SK-N-SH treated with all-trans-retinoic acid at 6 μM for 48 hours (cell line): ENCODE data around the gene CNTNAP2.
"Not testable (repeated sequence)": the region's sequence is repeated elsewhere in the genome, so short reads cannot be mapped to it uniquely, and the experiment has no call there.

Experiments used
- ATAC-seq: fragments of 200-7000 bp; cut with Tn5 transposase; 3 replicates; pipeline ENCODE4 v1.9.1; 2020; ENCODE audit warnings: mild to moderate bottlenecking, moderate library complexity
- BACH2 ChIP-seq: fragments of 250-450 bp; sonication (Bioruptor Pico); IDR thresholded peaks from 2 replicates; pipeline ENCODE4 v1.9.0; 2021; ENCODE audit warnings: mild to moderate bottlenecking, borderline replicate concordance
- CSDC2 ChIP-seq: fragments of 250-450 bp; sonication (Bioruptor Pico); IDR thresholded peaks from 2 replicates; pipeline ENCODE4 v1.5.0; 2020; ENCODE audit warnings: mild to moderate bottlenecking, moderate library complexity
- GLIS3 ChIP-seq: fragments of 250-450 bp; sonication (Bioruptor Pico); IDR thresholded peaks from 2 replicates; pipeline ENCODE4 v1.5.0; 2020; ENCODE audit warnings: mild to moderate bottlenecking, moderate library complexity
- ISL1 ChIP-seq: fragments of 250-450 bp; sonication (Bioruptor Pico); IDR thresholded peaks from 2 replicates; pipeline ENCODE4 v2.1.2; 2022; ENCODE audit warnings: mild to moderate bottlenecking, moderate library complexity
- OSR1 ChIP-seq: fragments of 250-450 bp; sonication (Bioruptor Pico); IDR thresholded peaks from 2 replicates; pipeline ENCODE4 v1.8.0; 2022; ENCODE audit warnings: moderate library complexity, mild to moderate bottlenecking, inconsistent platforms
- TCF4 ChIP-seq: fragments of 250-450 bp; sonication (Bioruptor Pico); IDR thresholded peaks from 2 replicates; pipeline ENCODE4 v1.8.0; 2021; ENCODE audit warnings: mild to moderate bottlenecking, moderate library complexity, borderline replicate concordance
- TOX ChIP-seq: fragments of 250-450 bp; sonication (Bioruptor Pico); IDR thresholded peaks from 2 replicates; pipeline ENCODE4 v1.8.0; 2021; ENCODE audit warnings: mild to moderate bottlenecking, moderate library complexity, borderline replicate concordance
- ZFP3 ChIP-seq: fragments of 250-450 bp; sonication (Bioruptor Pico); IDR thresholded peaks from 2 replicates; pipeline ENCODE4 v1.5.0; 2020; ENCODE audit warnings: mild to moderate bottlenecking, moderate library complexity
- ZNF565 ChIP-seq: fragments of 450-650 bp; formaldehyde crosslinking; conservative IDR thresholded peaks from 2 replicates; pipeline ENCODE4 v1.5.0; 2020; ENCODE audit warnings: low read depth, mild to moderate bottlenecking, moderate library complexity
- ZNF70 ChIP-seq: fragments of 450-650 bp; formaldehyde crosslinking; IDR thresholded peaks from 2 replicates; pipeline ENCODE4 v1.5.0; 2020; ENCODE audit warnings: mild to moderate bottlenecking, moderate library complexity
- ZNF8 ChIP-seq: fragments of 450-650 bp; formaldehyde crosslinking; IDR thresholded peaks from 2 replicates; pipeline ENCODE4 v1.5.0; 2020; ENCODE audit warnings: mild to moderate bottlenecking, moderate library complexity
- TF ChIP-seq, protein P1 (sequence below): fragments of 250-450 bp; sonication (Bioruptor Pico); IDR thresholded peaks from 2 replicates; pipeline ENCODE4 v1.5.0; 2020; ENCODE audit warnings: mild to moderate bottlenecking, moderate library complexity
- TF ChIP-seq, protein P2 (sequence below): fragments of 250-450 bp; sonication (Bioruptor Pico); IDR thresholded peaks from 2 replicates; pipeline ENCODE4 v1.8.0; 2020; ENCODE audit warnings: mild to moderate bottlenecking, moderate library complexity, borderline replicate concordance
- TF ChIP-seq, protein P3 (sequence below): fragments of 250-450 bp; sonication (Bioruptor Pico); IDR thresholded peaks from 2 replicates; pipeline ENCODE4 v1.5.1; 2020; ENCODE audit warnings: low read depth, mild to moderate bottlenecking, moderate library complexity
- TF ChIP-seq, protein P4 (sequence below): fragments of 250-450 bp; sonication (Bioruptor Pico); IDR thresholded peaks from 2 replicates; pipeline ENCODE4 v1.8.0; 2021; ENCODE audit warnings: low read depth, mild to moderate bottlenecking, moderate library complexity, borderline replicate concordance

CNTNAP2 gene

DNA sequence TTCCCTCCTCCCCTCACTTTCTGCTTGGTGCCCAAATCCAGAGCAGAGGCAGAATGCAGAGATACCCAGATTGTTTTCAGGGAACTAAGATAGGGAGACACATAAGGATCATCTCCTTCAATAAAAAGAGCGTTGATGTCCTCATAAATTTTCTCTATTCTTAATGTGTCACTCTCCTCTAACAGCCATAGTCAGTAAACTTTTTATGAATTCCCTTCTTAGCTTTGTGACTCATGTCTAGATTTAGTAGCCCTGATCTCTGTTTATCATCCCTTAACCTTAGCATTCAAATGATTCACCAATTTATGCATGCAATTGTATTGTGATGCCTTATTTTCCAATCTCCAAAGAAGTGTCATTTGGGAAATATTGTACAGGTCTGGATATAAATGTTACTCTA is 1478.4 kb downstream of the CNTNAP2 start:
- TF ChIP-seq TOX (CRISPR knock-in tag) (no peak), ISL1 (CRISPR knock-in tag) (peak; percentile 31; the same call in 1 of the 2 replicates)
- peak; percentile 77 for ATAC-seq

DNA sequence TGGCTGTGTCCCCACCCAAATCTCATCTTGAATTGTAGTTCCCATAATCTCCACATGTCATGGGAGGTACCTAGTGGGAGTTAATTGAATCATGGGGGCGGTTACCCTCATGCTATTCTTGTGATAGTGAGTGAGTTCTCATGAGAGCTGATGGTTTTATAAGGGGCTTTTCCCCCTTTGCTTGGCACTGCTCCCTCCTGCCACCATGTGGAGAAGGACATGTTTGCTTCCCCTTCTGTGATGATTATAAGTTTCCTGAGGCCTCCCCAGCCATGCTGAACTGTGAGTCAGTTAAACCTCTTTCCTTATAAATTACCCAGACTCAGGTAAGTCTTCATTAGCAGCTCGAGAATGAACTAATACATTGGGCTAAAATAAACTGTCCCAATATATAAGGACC is 1482.1 kb downstream of the CNTNAP2 start:
- ATAC-seq = not testable (repeated sequence)

DNA sequence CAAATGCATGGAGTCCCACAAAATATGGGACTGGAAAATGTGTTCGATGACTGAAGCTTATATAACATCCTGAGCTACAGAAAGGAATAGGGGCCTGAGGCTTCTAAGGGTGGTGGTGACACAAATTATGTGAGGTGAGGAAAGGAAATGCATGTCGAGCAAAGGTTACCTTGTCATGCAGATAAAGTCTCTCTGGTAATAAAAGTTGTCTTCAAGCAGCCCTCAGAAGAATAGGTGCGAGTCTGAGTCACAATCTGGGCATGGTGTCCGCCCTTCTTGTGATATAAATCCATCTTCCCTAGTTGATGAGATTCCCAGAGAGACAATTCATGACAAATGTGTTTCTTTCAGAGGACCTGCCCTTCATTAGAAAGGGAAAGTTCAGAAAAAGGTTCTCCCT is 1488.7 kb downstream of the CNTNAP2 start:
- ATAC-seq = no peak
- TF ChIP-seq, protein P1, sequence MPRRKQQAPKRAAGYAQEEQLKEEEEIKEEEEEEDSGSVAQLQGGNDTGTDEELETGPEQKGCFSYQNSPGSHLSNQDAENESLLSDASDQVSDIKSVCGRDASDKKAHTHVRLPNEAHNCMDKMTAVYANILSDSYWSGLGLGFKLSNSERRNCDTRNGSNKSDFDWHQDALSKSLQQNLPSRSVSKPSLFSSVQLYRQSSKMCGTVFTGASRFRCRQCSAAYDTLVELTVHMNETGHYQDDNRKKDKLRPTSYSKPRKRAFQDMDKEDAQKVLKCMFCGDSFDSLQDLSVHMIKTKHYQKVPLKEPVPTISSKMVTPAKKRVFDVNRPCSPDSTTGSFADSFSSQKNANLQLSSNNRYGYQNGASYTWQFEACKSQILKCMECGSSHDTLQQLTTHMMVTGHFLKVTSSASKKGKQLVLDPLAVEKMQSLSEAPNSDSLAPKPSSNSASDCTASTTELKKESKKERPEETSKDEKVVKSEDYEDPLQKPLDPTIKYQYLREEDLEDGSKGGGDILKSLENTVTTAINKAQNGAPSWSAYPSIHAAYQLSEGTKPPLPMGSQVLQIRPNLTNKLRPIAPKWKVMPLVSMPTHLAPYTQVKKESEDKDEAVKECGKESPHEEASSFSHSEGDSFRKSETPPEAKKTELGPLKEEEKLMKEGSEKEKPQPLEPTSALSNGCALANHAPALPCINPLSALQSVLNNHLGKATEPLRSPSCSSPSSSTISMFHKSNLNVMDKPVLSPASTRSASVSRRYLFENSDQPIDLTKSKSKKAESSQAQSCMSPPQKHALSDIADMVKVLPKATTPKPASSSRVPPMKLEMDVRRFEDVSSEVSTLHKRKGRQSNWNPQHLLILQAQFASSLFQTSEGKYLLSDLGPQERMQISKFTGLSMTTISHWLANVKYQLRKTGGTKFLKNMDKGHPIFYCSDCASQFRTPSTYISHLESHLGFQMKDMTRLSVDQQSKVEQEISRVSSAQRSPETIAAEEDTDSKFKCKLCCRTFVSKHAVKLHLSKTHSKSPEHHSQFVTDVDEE (CRISPR knock-in tag) = no peak
- TF ChIP-seq ISL1 (CRISPR knock-in tag) (no peak), ZNF565 (CRISPR knock-in tag) (no peak), GLIS3 (no peak)
- TF ChIP-seq, protein P2, sequence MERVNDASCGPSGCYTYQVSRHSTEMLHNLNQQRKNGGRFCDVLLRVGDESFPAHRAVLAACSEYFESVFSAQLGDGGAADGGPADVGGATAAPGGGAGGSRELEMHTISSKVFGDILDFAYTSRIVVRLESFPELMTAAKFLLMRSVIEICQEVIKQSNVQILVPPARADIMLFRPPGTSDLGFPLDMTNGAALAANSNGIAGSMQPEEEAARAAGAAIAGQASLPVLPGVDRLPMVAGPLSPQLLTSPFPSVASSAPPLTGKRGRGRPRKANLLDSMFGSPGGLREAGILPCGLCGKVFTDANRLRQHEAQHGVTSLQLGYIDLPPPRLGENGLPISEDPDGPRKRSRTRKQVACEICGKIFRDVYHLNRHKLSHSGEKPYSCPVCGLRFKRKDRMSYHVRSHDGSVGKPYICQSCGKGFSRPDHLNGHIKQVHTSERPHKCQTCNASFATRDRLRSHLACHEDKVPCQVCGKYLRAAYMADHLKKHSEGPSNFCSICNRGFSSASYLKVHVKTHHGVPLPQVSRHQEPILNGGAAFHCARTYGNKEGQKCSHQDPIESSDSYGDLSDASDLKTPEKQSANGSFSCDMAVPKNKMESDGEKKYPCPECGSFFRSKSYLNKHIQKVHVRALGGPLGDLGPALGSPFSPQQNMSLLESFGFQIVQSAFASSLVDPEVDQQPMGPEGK = no peak

DNA sequence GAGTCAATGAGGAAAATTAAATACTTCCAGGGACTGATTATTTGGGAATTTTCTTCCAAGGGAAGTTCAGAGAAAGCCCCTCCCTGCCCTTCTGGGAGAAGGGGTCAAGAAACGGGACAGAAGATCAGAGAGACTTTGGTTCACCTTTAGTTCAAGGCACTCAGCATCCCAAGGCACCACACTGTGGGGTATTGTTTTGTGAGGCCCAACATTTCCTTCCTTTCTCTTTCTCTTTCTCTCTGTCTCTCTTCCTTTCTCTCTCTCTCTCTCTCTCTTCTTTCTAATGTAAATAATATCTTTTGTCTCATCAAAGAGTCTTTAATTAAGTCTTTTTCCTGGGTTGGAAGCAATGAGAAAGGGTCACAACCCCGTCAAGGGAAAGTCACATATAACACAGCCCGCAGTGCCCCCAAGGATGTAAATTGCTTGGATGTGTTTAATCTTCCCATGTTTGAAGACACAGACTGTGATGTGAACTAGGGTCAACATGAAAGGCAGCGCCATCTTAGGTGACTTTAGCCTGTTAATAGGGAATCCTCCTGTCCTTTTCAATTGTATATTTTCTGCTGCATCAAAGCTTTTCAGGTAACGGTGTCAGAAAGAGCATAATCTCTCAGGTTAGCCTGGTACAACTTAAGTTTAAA is 1490.7 kb downstream of the CNTNAP2 start:
- ATAC-seq = no peak
- TF ChIP-seq, protein P3, sequence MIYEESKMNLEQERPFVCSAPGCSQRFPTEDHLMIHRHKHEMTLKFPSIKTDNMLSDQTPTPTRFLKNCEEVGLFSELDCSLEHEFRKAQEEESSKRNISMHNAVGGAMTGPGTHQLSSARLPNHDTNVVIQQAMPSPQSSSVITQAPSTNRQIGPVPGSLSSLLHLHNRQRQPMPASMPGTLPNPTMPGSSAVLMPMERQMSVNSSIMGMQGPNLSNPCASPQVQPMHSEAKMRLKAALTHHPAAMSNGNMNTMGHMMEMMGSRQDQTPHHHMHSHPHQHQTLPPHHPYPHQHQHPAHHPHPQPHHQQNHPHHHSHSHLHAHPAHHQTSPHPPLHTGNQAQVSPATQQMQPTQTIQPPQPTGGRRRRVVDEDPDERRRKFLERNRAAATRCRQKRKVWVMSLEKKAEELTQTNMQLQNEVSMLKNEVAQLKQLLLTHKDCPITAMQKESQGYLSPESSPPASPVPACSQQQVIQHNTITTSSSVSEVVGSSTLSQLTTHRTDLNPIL (CRISPR knock-in tag) = no peak

DNA sequence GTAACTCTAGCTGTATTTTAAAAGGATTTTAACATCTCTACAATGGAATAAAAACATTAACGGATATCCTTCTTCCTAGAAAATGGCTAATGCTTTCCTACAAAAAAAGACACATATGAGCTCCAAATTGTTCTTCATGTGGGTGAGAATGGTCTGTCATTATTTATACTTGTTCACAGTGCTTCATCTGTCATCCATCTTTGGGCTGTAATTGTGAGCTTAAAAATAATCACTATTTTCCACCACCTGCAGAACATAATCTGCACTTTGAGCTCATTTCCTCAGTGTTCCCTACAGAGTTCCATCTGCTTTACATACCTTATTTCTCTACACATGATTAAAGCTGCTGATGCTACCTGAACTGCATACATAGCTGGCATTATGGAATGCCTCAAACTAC is 1494.8 kb downstream of the CNTNAP2 start:
- TF ChIP-seq OSR1 (CRISPR knock-in tag) (no peak), ZNF70 (no peak), BACH2 (CRISPR knock-in tag) (no peak)
- ATAC-seq = no peak

DNA sequence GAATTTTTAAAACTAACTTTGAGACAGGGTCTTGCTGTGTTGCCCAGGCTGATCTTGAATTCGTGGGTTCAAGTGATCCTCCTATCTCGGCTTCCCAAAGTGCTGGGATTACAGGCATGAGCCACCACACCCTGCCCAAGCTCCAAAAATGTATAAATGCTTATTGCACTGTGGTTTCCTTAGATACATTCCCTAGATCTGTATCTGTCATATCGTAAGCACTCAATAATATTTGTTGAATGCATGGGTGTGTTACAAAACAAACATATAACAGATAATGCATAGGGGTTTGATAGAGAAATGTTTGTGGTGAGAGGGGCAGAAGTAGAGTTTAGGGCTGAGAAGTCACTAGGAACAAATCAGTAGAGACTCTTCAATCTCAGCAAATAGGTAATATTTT is 1518.7 kb downstream of the CNTNAP2 start:
- ATAC-seq = no peak
- TF ChIP-seq OSR1 (CRISPR knock-in tag) (no peak), ZFP3 (CRISPR knock-in tag) (no peak), ZNF8 (CRISPR knock-in tag) (no peak), ZNF565 (CRISPR knock-in tag) (no peak), TCF4 (CRISPR knock-in tag) (no peak), CSDC2 (no peak)
- TF ChIP-seq, protein P3 (CRISPR knock-in tag) = no peak
- TF ChIP-seq, protein P2 = no peak
- TF ChIP-seq, protein P4, sequence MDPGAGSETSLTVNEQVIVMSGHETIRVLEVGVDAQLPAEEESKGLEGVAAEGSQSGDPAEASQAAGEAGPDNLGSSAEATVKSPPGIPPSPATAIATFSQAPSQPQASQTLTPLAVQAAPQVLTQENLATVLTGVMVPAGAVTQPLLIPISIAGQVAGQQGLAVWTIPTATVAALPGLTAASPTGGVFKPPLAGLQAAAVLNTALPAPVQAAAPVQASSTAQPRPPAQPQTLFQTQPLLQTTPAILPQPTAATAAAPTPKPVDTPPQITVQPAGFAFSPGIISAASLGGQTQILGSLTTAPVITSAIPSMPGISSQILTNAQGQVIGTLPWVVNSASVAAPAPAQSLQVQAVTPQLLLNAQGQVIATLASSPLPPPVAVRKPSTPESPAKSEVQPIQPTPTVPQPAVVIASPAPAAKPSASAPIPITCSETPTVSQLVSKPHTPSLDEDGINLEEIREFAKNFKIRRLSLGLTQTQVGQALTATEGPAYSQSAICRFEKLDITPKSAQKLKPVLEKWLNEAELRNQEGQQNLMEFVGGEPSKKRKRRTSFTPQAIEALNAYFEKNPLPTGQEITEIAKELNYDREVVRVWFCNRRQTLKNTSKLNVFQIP (CRISPR knock-in tag) = no peak
